GM20000 (cell line): ENCODE results near the gene ATP6V0C.

Source experiments
- DNase-seq: peaks from one replicate; pipeline ENCODE4 v3.0.0; 2012; ENCODE audit warnings: low spot score
- CTCF ChIP-seq: IDR thresholded peaks from 2 replicates; pipeline ENCODE4 v1.5.1; 2012; ENCODE audit warnings: mild to moderate bottlenecking, control low read depth; ENCODE audit errors: extremely low read depth, missing control alignments

Gene ATP6V0C

DNA sequence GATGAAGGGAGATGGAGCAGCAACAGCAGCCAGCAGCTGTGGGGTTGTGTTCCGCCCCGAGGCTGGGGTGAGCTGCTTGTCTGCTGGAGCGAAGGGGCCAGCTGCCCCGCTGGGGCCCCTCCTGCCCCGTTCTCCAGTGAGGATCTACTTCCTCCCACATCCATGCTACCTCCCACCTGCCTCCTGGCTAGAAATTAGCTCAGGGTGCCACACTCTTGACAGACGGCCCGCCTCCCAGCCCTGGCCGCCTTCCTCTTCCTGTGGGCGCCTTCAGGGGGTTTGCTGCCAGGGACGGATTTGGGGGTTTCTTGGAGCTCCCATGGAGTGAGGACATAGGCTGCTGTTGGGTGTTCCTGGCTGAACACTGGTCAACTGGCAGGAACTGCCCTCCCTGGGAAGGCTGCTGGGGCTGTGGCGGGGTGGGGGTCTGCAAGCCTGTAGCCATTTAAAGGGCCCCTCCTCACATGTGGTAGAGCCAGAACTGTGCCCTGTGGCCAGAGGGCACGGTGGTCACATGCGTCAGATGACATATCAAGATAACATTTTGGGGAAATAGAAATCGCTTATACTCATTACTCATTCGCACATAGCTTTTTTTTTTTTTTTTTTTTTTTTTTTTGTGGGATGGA, 25.7 kb upstream of the ATP6V0C start:
- no peak for TF ChIP-seq CTCF
- DNase-seq, result no peak

DNA sequence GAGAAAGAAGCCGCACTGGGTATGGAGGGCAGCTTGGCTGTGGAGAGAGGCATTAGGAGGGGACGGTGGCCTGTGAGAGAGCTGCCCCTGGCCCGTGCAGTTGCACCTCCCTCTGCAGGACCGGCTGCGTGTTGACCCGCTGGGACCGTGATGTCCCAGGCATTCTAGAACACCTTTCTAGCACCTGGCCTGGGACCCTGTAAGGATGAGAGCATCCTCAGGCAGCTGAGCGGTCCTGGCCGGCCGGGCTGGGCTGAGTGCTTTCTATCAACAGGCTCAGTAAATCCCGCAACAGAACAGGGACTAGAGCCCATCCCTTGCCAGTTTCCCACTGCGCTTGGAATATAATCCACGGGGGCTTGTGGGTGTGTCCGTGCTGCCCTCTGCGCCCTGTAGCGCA, 24.2 kb upstream of the ATP6V0C start:
- no peak for TF ChIP-seq CTCF
- no peak for DNase-seq

DNA sequence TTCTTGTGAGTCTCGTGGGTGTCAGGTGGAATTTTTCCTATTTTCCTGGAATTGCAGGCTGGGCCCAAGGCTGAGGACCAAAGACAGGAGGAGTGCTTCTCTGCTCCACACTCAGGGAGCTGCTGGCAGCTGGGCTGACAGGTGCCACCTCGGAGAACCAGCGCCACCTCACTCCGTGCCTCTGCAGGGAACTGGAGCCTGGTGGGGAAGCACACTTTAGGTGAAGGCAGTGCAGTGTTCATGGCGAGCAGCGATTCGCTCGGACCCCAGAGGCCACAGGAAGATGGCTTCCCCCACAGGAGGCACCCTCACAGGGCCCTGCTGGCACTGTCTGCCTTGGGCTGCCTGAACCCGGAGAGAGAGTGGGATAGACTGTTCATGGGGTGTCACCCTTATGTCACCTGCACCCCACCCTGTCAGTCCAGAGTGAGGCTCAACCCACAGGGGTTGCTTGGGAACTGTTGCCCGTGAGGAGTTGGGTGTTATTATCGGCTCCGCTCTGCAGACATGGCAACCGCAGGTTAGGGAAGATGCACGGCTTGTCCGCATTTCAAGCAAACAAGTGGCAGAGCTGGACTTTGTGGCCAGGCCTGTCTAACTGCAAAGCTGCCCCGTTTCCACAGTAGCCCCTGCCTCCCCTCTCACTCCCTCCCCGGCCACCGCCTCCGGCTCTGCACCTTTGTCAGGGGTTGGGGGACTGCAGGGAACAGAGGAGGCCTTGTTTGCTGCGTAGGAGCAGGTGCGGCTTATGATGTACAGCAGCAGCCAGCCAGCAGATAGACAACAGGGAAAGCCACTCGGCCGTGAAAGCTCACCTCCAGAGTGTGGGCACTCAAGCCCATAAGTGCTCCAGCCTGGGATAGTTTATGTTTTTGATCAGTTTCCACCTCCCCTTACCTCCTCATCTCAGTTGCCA, 23.3 kb upstream of the ATP6V0C start:
- DNase-seq, result no peak
- TF ChIP-seq CTCF, result no peak

GRCh38 chr16:2492292-2492691, 21.5 kb upstream of the ATP6V0C start:
- TF ChIP-seq CTCF, result no peak
- no peak for DNase-seq

DNA sequence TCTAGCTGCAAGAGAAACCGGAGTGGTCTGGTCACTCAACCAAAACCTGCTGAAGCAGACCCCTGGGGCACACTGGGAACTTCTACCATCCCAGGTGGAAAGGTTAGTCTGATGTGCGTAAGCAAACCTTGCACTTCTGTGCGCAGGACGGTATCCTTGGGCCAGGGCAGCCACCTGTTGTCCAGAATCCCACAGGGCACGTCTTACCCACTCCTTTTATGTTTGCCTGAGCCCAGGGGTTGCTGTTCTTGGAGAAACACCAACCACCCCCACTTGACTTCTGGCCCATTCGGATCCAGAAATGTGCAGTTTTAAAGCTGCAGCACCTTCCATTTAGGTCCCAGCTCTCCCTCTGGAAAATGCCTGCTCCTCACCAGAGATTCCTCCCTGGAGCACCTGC, 20.1 kb upstream of the ATP6V0C start:
- no peak for DNase-seq
- TF ChIP-seq CTCF, result no peak

DNA sequence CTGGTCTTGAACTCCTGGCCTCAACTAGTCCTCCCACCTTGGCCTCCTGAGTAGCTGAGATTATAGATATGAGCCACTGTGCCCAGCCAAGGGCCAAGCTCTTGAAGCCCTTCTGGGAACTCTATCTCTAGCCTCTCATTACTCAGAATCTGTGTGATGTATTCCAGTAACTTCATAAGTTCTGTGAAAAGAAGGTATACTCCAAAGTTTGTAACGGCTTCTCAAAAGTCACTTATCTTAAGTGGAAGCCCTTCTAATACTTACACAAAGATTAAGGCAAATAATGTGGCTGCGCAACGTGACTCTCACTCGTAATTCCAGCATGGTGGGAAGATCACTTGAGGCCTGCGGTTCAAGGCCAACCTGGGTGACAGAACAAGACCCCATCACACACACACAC, 19.1 kb upstream of the ATP6V0C start:
- TF ChIP-seq CTCF, result no peak
- no peak for DNase-seq

DNA sequence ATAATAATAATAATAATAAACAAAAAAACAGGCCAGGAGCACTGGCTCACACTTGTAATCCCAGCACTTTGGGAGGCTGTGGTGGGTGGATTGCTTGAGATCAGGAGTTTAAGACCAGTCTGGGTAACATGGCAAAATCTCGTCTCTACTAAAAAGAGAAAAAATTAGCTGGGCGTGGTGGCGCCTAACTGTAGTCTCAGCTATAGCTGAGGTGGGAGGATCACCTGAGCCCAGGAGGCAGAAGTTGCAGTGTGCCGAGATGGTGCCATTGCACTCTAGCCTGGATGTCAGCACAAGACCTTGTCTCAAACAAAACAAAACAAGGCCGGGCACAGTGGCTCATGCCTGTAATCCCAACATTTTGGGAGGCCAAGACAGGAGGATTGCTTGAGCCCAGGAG, 18.7 kb upstream of the ATP6V0C start:
- TF ChIP-seq CTCF, result no peak
- DNase-seq, result no peak
